SIG-M5 treated with dmso at 0.1 percent for 504 hours (cell line): ENCODE measurements around the gene TNXB.
"Not testable (repeated sequence)": the region's sequence is repeated elsewhere in the genome, so short reads cannot be mapped to it uniquely, and the experiment has no call there.

ENCODE experiments used
- DNase-seq: peaks from one replicate; lab custom pipeline; 2025; ENCODE audit not compliant: unreplicated experiment; lab: John Stamatoyannopoulos, UW

TNXB gene

GRCh38 chr6:32109114-32109764 is at the start of gene TNXB:
Gene TNXB, minus strand, starts transcription at chr6:32109338. Its CDS starts 11,140 bp downstream, at chr6:32098198.
- DNase-seq = no peak

GRCh38 chr6:32158052-32158451 is 48.9 kb upstream of the TNXB start:
- no peak for DNase-seq

- DNase-seq = no peak
Measured at GRCh38 chr6:32156891-32157290, 47.8 kb upstream of the TNXB start.

GRCh38 chr6:32154514-32155161 is 45.5 kb upstream of the TNXB start:
- DNase-seq = peak; percentile 56

- DNase-seq = peak; percentile 83
Measured at GRCh38 chr6:32153564-32154513, 44.7 kb upstream of the TNXB start, which contains the start of gene PPT2. Gene PPT2, plus strand, starts transcription at chr6:32154141. Its CDS starts 454 bp downstream, at chr6:32154595.

- DNase-seq = no peak
Measured at GRCh38 chr6:32152769-32153563, 43.8 kb upstream of the TNXB start.

GRCh38 chr6:32151863-32152768 is 43.0 kb upstream of the TNXB start, which contains the start of gene PRRT1:
Gene PRRT1, minus strand, starts transcription at chr6:32151939. Its CDS starts 112 bp downstream, at chr6:32151827.
- DNase-seq = no peak

- no peak for DNase-seq
Measured at GRCh38 chr6:32151181-32151862, 42.2 kb upstream of the TNXB start.

GRCh38 chr6:32149932-32150870 is 41.1 kb upstream of the TNXB start:
- no peak for DNase-seq

GRCh38 chr6:32149092-32149755 is 40.1 kb upstream of the TNXB start:
- DNase-seq = no peak

- DNase-seq = no peak
Measured at GRCh38 chr6:32148289-32149091, 39.4 kb upstream of the TNXB start.

- no peak for DNase-seq
Measured at GRCh38 chr6:32147401-32148132, 38.4 kb upstream of the TNXB start.

GRCh38 chr6:32146687-32147086 is 37.5 kb upstream of the TNXB start:
- no peak for DNase-seq

GRCh38 chr6:32146287-32146686 is 37.1 kb upstream of the TNXB start:
- DNase-seq = no peak

- not testable (repeated sequence) for DNase-seq
Measured at GRCh38 chr6:32144238-32144637, 35.1 kb upstream of the TNXB start.
